Spleen (tissue), 13 donors: ENCODE results near the gene RNF6. TPM values are rescaled to one million over a fixed set of nuclear protein-coding genes. Genes with fewer than 3 reads are reported as not detected.

Experiments
- DNase-seq: peaks from one replicate; pipeline ENCODE4 v3.0.0-alpha.2; 2020
- H3K27ac ChIP-seq, 8 donors: fragments of 200-600 bp; sonication (generic) in 7 of 8; 1 replicate in 4 of 8; 2 replicates in 4 of 8; pipeline versions ENCODE4 v1.5.0 to v1.8.0; 2016 to 2021; ENCODE audit warnings: inconsistent platforms in 4 of 8, mild to moderate bottlenecking in 4 of 8, moderate library complexity in 1 of 8
- H3K27me3 ChIP-seq, 7 donors: fragments of 200-600 bp; sonication (generic) in 6 of 7; replicated peaks in 1 of 7; 1 replicate in 4 of 7; 2 replicates in 3 of 7; pipeline versions ENCODE4 v1.5.0 to v1.8.0; 2016 to 2021; ENCODE audit warnings: inconsistent platforms in 3 of 7, mild to moderate bottlenecking in 1 of 7
- H3K36me3 ChIP-seq, 6 donors: fragments of 200-600 bp; sonication (generic) in 5 of 6; 1 replicate in 4 of 6; 2 replicates in 2 of 6; pipeline versions ENCODE4 v1.5.0 to v1.8.0; 2016 to 2021; ENCODE audit warnings: inconsistent platforms in 2 of 6
- H3K4me1 ChIP-seq, 6 donors: fragments of 200-600 bp; sonication (generic) in 5 of 6; 1 replicate in 3 of 6; 2 replicates in 3 of 6; pipeline versions ENCODE4 v1.5.0 to v1.8.0; 2016 to 2021; ENCODE audit warnings: inconsistent platforms in 3 of 6
- H3K4me3 ChIP-seq, 8 donors: fragments of 200-600 bp; sonication (generic) in 7 of 8; 1 replicate in 4 of 8; 2 replicates in 4 of 8; pipeline versions ENCODE4 v1.5.0 to v1.8.0; 2016 to 2021; ENCODE audit warnings: inconsistent platforms in 4 of 8, mild to moderate bottlenecking in 4 of 8, moderate library complexity in 2 of 8
- H3K9me3 ChIP-seq, 8 donors: fragments of 200-600 bp; sonication (generic) in 7 of 8; 1 replicate in 4 of 8; 2 replicates in 4 of 8; pipeline versions ENCODE4 v1.5.0 to v1.8.0; 2016 to 2021; ENCODE audit warnings: inconsistent platforms in 4 of 8
- CTCF ChIP-seq, 11 experiments: fragments of 200-600 bp in 7 of 11; fragments of 450-650 bp in 4 of 11; sonication (generic) in 4 of 11; IDR thresholded peaks in 8 of 11; conservative IDR thresholded peaks in 3 of 11; 1 replicate in 7 of 11; 2 replicates in 4 of 11; pipeline versions ENCODE4 v1.4.0 to v1.8.0; 2016 to 2021; ENCODE audit warnings: antibody characterized with exemption in 11 of 11, inconsistent platforms in 4 of 11, mild to moderate bottlenecking in 1 of 11
- POLR2A ChIP-seq, 3 donors: fragments of 450-650 bp; IDR thresholded peaks; one replicate each; pipeline ENCODE4 v1.5.1; 2017; ENCODE audit warnings: antibody characterized with exemption in 3 of 3, mild to moderate bottlenecking in 1 of 3
- POLR2AphosphoS5 ChIP-seq, 3 donors: sonication (generic); formaldehyde crosslinking; IDR thresholded peaks; one replicate each; pipeline ENCODE4 v1.5.1; 2017; ENCODE audit warnings: antibody characterized with exemption in 3 of 3
- WGBS, 5 donors: extraction: QIAGEN DNeasy Blood & Tissue Kit in 3 of 5; methylation state at CpG; one replicate each; pipeline versions ENCODE4 v1.1.5 to v1.1.7; 2013 to 2018; 5-methylcytosine and 5-hydroxymethylcytosine counted together
- intact Hi-C: fragments of 100-400 bp; cut with DNase I; formaldehyde crosslinking; loops from one replicate; pipeline ENCODE4 v1.15.0; 2023; ENCODE audit warnings: low total_unique reads
- long read RNA-seq, 2 donors: transcript quantifications; one replicate each; lab custom pipeline, GENCODE V29; 2026
- polyA plus RNA-seq, 3 donors: library from polyadenylated mRNA; stranded (reverse); fragments of 200-250 nt; gene quantifications; one replicate each; pipeline ENCODE4 v1.2.1, GENCODE V29; 2013
- total RNA-seq, 7 donors: library from RNA; depleted of rRNA in 3 of 7; stranded (reverse); fragments of >200 nt in 3 of 7; fragmentation: NEBNext Ultra II Directional in 4 of 7; extraction: Animal tissue kit (Norgen Biotek cat#: 25700) in 4 of 7; gene quantifications; one replicate each; pipeline versions ENCODE4 v1.1.0 to v1.2.1, GENCODE V29; 2016 to 2021
- donor health status: healthy with polysubstance abuse.
- donor health status: DM: no; HTN: no; CAD: no; lungs with moderate emphysema.
- donor health status: DM: no; HTN: no; CAD: no.
- donor health status: Bipolar disorder and iron deficiency.
- donor health status: healthy.
- donor health status: DM: no; HTN: no; CAD: no.
- donor health status: DM: yes; HTN: yes; CAD: no.

The RNF6 gene
- total RNA-seq, result 10 to 100 TPM; 29.1 to 39.0 (median 30.5) TPM
- polyA plus RNA-seq, result 10 to 100 TPM; 13.3 to 17.7 (median 15.0) TPM
- long read RNA-seq, donor 1, partial matches to known transcripts, result 0 of 4 reads
- long read RNA-seq, donor 1, other reads (novel, unspliced or antisense), result 0 of 4 reads
- long read RNA-seq, donor 2, transcript RNF6-203 (5 exons, 3,706 nt), result minor isoform, 5 of 12 reads
- long read RNA-seq, donor 2, transcript RNF6-201 (5 exons, 3,282 nt), result major isoform, 7 of 12 reads
- long read RNA-seq, donor 2, partial matches to known transcripts, result 0 of 12 reads
- long read RNA-seq, donor 2, other reads (novel, unspliced or antisense), result 0 of 12 reads

DNA sequence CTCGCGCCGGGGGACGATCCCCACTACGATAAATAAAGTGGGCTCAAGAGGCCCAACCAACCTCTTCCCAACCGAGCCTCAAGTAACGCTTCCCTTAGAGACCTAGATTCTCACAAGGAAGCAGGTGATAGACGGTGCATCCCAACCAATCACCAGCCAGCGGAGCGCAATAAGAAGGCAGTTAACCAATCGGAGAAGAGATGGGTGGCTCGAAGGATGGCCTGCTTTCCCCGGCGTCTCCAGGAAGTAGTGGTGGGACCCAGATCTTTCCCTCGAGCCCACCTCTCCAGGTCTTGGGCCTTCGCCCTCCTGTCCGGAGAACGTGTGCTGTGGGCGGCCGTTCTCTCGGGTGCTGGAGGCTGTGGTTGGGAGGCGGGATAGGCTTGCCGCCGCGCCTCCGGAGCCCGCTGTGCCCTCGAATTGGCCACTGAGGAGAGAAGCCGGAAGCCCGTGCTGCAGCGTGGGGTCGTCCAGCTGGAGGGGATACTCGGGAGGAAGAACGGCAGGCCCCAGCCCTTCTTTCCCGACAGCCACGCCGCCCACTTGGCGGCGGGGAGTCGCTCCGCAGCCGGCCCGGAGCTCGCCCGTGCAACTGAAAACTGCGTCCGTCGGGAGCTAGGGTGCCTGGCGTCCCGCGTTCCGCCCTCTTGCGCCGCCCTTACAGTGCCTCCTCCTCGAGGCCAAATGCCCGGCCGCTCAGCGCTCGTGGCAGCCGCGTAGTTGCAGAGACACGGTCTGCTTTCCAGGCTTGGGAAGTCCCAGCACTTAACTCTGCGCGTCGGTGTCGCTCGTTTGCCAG is at the start of gene RNF6:
Gene RNF6 (minus strand): TSS at position 594 of the 799 bp plus-strand sequence. CDS start 2,665 bp downstream, outside the sequence.
- peak within 1 kb of the TSS; percentile 93 to 98 (median 96) for H3K27ac ChIP-seq
- intact Hi-C loops, result loop anchor here (5.0 kb wide), 1 partner anchor 35 kb away; no protein-coding TSS in a partner anchor
- H3K4me3 ChIP-seq, result peak within 1 kb of the TSS; percentile 85 to 98 (median 90)
- 0 to 1% (median 0%) methylated on average over 48 to 67 of the region's 67 CpGs for WGBS, 5 donors
- peak; percentile 96 for DNase-seq
- peaks cover 10 to 45% (median 33%) of the 10 kb centered on the region in 6 donors for H3K4me1 ChIP-seq
- no peaks in the 10 kb centered on the region for H3K27me3 ChIP-seq
- peak in 5 of 11 experiments; percentile 8 to 32 (median 16) for TF ChIP-seq CTCF (IDR thresholded peaks at IDR 0.05 in 8 of 11, conservative IDR thresholded peaks at IDR 0.05 in 3 of 11)
- peak; percentile 76 to 91 (median 82) for TF ChIP-seq POLR2AphosphoS5 (IDR thresholded peaks at IDR 0.05)
- peak in 2 of 3 donors; percentile 42 to 55 for TF ChIP-seq POLR2A (IDR thresholded peaks at IDR 0.05)
- peaks cover 3 to 37% (median 28%) of the 10 kb centered on the region in 6 donors for H3K36me3 ChIP-seq
- H3K9me3 ChIP-seq, result no peaks in the 10 kb centered on the region

DNA sequence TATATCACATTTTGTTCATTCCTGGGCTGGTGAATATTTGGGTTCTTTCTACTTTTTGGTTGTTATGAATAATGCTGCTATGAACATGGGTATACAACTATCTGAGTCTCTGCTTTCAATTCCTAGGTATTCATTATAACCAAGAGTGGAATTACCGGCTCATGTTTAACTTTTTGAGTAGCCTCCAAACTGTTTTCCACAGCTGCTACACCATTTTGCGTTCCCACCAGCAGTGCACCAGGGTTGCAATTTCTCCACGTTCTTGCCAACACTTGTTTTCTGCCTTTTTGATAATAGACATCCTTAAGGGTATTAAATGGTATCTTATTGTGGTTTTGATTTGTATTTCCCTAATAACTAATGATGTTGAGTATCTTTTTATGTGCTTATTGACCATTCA is 48.6 kb upstream of the RNF6 start:
- no peaks in the 10 kb centered on the region for H3K27me3 ChIP-seq
- no peak for TF ChIP-seq POLR2AphosphoS5 (IDR thresholded peaks at IDR 0.05)
- TF ChIP-seq POLR2A (IDR thresholded peaks at IDR 0.05), result no peak
- no peak for TF ChIP-seq CTCF (IDR thresholded peaks at IDR 0.05 in 8 of 11, conservative IDR thresholded peaks at IDR 0.05 in 3 of 11)

GRCh38 chr13:26266311-26266710 is 44.2 kb upstream of the RNF6 start:
- TF ChIP-seq POLR2A (IDR thresholded peaks at IDR 0.05), result no peak
- no peak for TF ChIP-seq POLR2AphosphoS5 (IDR thresholded peaks at IDR 0.05)
- no peak for TF ChIP-seq CTCF (IDR thresholded peaks at IDR 0.05 in 8 of 11, conservative IDR thresholded peaks at IDR 0.05 in 3 of 11)
- intact Hi-C loops, result no loop called here
- Histone ChIP-seq H3K36me3 (no peaks in the 10 kb centered on the region), H3K27me3 (no peaks in the 10 kb centered on the region), H3K4me3 (no peak overlapping the region), H3K4me1 (peaks cover 0 to 25% (median 2%) of the 10 kb centered on the region in 6 donors), H3K27ac (no peak overlapping the region), H3K9me3 (no peaks in the 10 kb centered on the region)
- WGBS, 5 donors, result 77 to 86% (median 82%) methylated on average over 3 of the region's 3 CpGs
- DNase-seq, result no peak

More for the DNA sequence above, 48.6 kb upstream of the RNF6 start:
- no peaks in the 10 kb centered on the region for H3K9me3 ChIP-seq
- peaks cover 0 to 20% (median 0%) of the 10 kb centered on the region in 6 donors for H3K4me1 ChIP-seq
- H3K36me3 ChIP-seq, result no peaks in the 10 kb centered on the region
- intact Hi-C loops, result no loop called here
- no peak overlapping the region for H3K27ac ChIP-seq
- no peak for DNase-seq
- no peak overlapping the region for H3K4me3 ChIP-seq
- 93 to 96% (median 95%) methylated on average over 3 of the region's 3 CpGs for WGBS, 5 donors

- no peak for TF ChIP-seq CTCF (IDR thresholded peaks at IDR 0.05 in 8 of 11, conservative IDR thresholded peaks at IDR 0.05 in 3 of 11)
- TF ChIP-seq POLR2AphosphoS5 (IDR thresholded peaks at IDR 0.05), result no peak
- no peak for TF ChIP-seq POLR2A (IDR thresholded peaks at IDR 0.05)
- DNase-seq, result no peak
- WGBS, 5 donors, result 94 to 98% (median 97%) methylated on average over 2 of the region's 2 CpGs
- no peaks in the 10 kb centered on the region for H3K27me3 ChIP-seq
- H3K4me1 ChIP-seq, result peaks cover 0 to 21% (median 1%) of the 10 kb centered on the region in 6 donors
- H3K9me3 ChIP-seq, result no peaks in the 10 kb centered on the region
- no peak overlapping the region for H3K4me3 ChIP-seq
- H3K27ac ChIP-seq, result no peak overlapping the region
- intact Hi-C loops, result no loop called here
- H3K36me3 ChIP-seq, result no peaks in the 10 kb centered on the region
Observed at GRCh38 chr13:26262156-26262555, 40.0 kb upstream of the RNF6 start.
